Measurements from ENCODE around the gene SPATA31E1.
"Not testable (repeated sequence)": the region's sequence is repeated elsewhere in the genome, so short reads cannot be mapped to it uniquely, and the experiment has no call there.

DNA sequence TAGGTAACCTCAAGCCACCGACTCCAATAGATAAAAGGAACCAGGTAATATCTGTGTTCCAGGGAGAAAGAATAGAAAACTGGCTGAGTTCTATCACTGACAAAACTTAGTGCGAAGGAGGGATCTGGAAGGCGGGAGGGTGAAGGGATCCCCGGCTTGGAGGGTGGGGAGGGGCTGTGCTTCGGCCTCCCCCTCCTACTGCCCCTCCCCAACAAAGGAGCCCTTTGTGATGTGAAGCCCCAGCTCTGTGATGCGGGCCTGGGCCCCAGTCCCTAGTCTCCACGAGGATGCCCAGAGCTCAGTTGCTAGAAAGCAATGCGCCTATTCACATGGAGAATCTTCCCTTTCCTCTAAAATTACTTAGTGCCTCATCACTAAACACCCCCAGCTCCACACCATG lies 35.0 kb downstream of the SPATA31E1 start, which contains the start of gene SPATA31C1:
- TF ChIP-seq, protein P1, sequence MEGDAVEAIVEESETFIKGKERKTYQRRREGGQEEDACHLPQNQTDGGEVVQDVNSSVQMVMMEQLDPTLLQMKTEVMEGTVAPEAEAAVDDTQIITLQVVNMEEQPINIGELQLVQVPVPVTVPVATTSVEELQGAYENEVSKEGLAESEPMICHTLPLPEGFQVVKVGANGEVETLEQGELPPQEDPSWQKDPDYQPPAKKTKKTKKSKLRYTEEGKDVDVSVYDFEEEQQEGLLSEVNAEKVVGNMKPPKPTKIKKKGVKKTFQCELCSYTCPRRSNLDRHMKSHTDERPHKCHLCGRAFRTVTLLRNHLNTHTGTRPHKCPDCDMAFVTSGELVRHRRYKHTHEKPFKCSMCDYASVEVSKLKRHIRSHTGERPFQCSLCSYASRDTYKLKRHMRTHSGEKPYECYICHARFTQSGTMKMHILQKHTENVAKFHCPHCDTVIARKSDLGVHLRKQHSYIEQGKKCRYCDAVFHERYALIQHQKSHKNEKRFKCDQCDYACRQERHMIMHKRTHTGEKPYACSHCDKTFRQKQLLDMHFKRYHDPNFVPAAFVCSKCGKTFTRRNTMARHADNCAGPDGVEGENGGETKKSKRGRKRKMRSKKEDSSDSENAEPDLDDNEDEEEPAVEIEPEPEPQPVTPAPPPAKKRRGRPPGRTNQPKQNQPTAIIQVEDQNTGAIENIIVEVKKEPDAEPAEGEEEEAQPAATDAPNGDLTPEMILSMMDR (conservative IDR thresholded peaks at IDR 0.05; ENCODE audit: low read depth, low read length), result not testable (repeated sequence)
- not testable (repeated sequence) for TF ChIP-seq EZH2 (IDR thresholded peaks at IDR 0.05; ENCODE audit: low read length, unreplicated experiment)

Measured in PC-3 (cell line).